H1 (cell line): Measurements from ENCODE around the gene MAP3K3. TPM values are rescaled to one million over a fixed set of nuclear protein-coding genes. Genes with fewer than 3 reads are reported as not detected.

Experiments used
- CTCF ChIA-PET: fragments of 300-600 bp; sonication (Branson Sonifier 250); formaldehyde crosslinking; loops from one replicate; lab custom pipeline; 2021; ENCODE audit not compliant: partially characterized antibody; lab: Charles Lee
- POLR2A ChIA-PET: fragments of 300-600 bp; sonication (Branson Sonifier 250); formaldehyde crosslinking; loops from one replicate; lab custom pipeline; 2021; ENCODE audit warnings: inconsistent platforms; ENCODE audit not compliant: partially characterized antibody; lab: Charles Lee
- DNase-seq, 2 experiments: peaks; one replicate each; pipeline versions ENCODE4 v3.0.0 to v3.0.0-alpha.2; 2010 to 2022; ENCODE audit warnings: low spot score in 2 of 2, low read depth in 1 of 2, mixed read lengths in 1 of 2
- FAIRE-seq: peaks from 2 replicates; lab custom pipeline; 2011; peaks lifted over from hg19 to GRCh38; lab: Jason Lieb, UNC
- H2AFZ ChIP-seq: 2 replicates; pipeline ENCODE4 v1.8.1; 2012; ENCODE audit warnings: low read length, inconsistent platforms
- H2AK5ac ChIP-seq: 2 replicates; pipeline ENCODE4 v1.6.1; 2013; ENCODE audit warnings: low read depth, low read length
- H2BK120ac ChIP-seq: replicated peaks from 2 replicates; pipeline ENCODE3; 2013; ENCODE audit warnings: low read depth, low read length, inconsistent platforms
- H2BK12ac ChIP-seq: 2 replicates; pipeline ENCODE4 v1.6.1; 2013; ENCODE audit warnings: low read depth, low read length
- H2BK15ac ChIP-seq: 2 replicates; pipeline ENCODE4 v1.6.1; 2013; ENCODE audit warnings: low read length
- H2BK20ac ChIP-seq: 2 replicates; pipeline ENCODE4 v1.6.1; 2013; ENCODE audit warnings: low read length
- H2BK5ac ChIP-seq: 2 replicates; pipeline ENCODE4 v1.6.1; 2013; ENCODE audit warnings: low read depth, low read length
- H3K14ac ChIP-seq: 2 replicates; pipeline ENCODE4 v1.6.1; 2013; ENCODE audit warnings: inconsistent platforms; ENCODE audit not compliant: insufficient read length
- H3K18ac ChIP-seq: 2 replicates; pipeline ENCODE4 v1.6.1; 2013; ENCODE audit warnings: low read length; ENCODE audit errors: extremely low read depth
- H3K23ac ChIP-seq: 2 replicates; pipeline ENCODE4 v1.6.1; 2013; ENCODE audit warnings: inconsistent platforms; ENCODE audit not compliant: insufficient read length
- H3K23me2 ChIP-seq: 2 replicates; pipeline ENCODE4 v1.6.1; 2013; ENCODE audit warnings: low read depth, low read length
- H3K27ac ChIP-seq: 2 replicates; pipeline ENCODE4 v1.6.1; 2011; ENCODE audit warnings: low read depth, low read length, inconsistent platforms
- H3K27me3 ChIP-seq, 4 experiments: replicated peaks in 1 of 4; 1 replicate in 1 of 4; 2 replicates in 3 of 4; pipeline versions ENCODE4 v1.6.1 to v1.8.1; 2011 to 2013; ENCODE audit warnings: low read length in 3 of 4, mild to moderate bottlenecking in 3 of 4, inconsistent platforms in 2 of 4, mixed read lengths in 2 of 4, moderate library complexity in 1 of 4; ENCODE audit not compliant: control insufficient read depth in 3 of 4, insufficient read depth in 3 of 4; ENCODE audit errors: extremely low read depth in 1 of 4
- H3K36me3 ChIP-seq, 4 experiments: 2 replicates each; pipeline versions ENCODE4 v1.6.1 to v1.8.1; 2011 to 2013; ENCODE audit warnings: mild to moderate bottlenecking in 4 of 4, low read length in 3 of 4, moderate library complexity in 2 of 4, control low read depth in 1 of 4, inconsistent platforms in 1 of 4; ENCODE audit not compliant: insufficient read depth in 4 of 4, control insufficient read depth in 2 of 4
- H3K4ac ChIP-seq: replicated peaks from 2 replicates; pipeline ENCODE3; 2013; ENCODE audit warnings: low read length, low read depth, mixed read lengths, inconsistent platforms; ENCODE audit not compliant: insufficient read length
- H3K4me1 ChIP-seq, 4 experiments: replicated peaks in 1 of 4; 1 replicate in 1 of 4; 2 replicates in 3 of 4; pipeline versions ENCODE4 v1.6.1 to v1.8.1; 2011 to 2013; ENCODE audit warnings: low read length in 3 of 4, inconsistent platforms in 2 of 4, mixed read lengths in 1 of 4; ENCODE audit not compliant: insufficient read depth in 4 of 4, control insufficient read depth in 3 of 4
- H3K4me2 ChIP-seq, 2 experiments: 2 replicates each; pipeline versions ENCODE4 v1.6.1 to v1.8.1; 2011 to 2013; ENCODE audit warnings: low read depth in 2 of 2, low read length in 2 of 2, control low read depth in 1 of 2, inconsistent platforms in 1 of 2, mild to moderate bottlenecking in 1 of 2; ENCODE audit not compliant: insufficient read depth in 1 of 2
- H3K4me3 ChIP-seq, 4 experiments: fragments of 200-600, 300-600 bp in 1 of 4; sonication (generic), shearing (Covaris generic), sonication (Bioruptor Twin) in 1 of 4; 2 replicates each; pipeline versions ENCODE4 v1.5.1 to v1.8.1; 2011 to 2016; ENCODE audit warnings: low read length in 4 of 4, low read depth in 3 of 4, control low read depth in 2 of 4, inconsistent platforms in 2 of 4, mild to moderate bottlenecking in 2 of 4, mixed read lengths in 1 of 4, moderate library complexity in 1 of 4; ENCODE audit not compliant: insufficient read depth in 2 of 4; ENCODE audit errors: extremely low read depth in 1 of 4
- H3K56ac ChIP-seq: replicated peaks from 2 replicates; pipeline ENCODE3; 2013; ENCODE audit warnings: low read depth, mild to moderate bottlenecking, mixed read lengths, low read length, inconsistent platforms; ENCODE audit not compliant: insufficient read length
- H3K79me1 ChIP-seq: 2 replicates; pipeline ENCODE4 v1.6.1; 2013; ENCODE audit warnings: low read depth, low read length, control low read depth
- H3K79me2 ChIP-seq, 2 experiments: 2 replicates each; pipeline versions ENCODE4 v1.6.1 to v1.8.1; 2012 to 2013; ENCODE audit warnings: low read length in 2 of 2, mild to moderate bottlenecking in 2 of 2, inconsistent platforms in 1 of 2; ENCODE audit not compliant: insufficient read depth in 2 of 2, control insufficient read depth in 1 of 2
- H3K9ac ChIP-seq, 4 experiments: replicated peaks in 1 of 4; 1 replicate in 1 of 4; 2 replicates in 3 of 4; pipeline versions ENCODE4 v1.6.1 to v1.8.1; 2011 to 2013; ENCODE audit warnings: low read depth in 3 of 4, low read length in 3 of 4, control low read depth in 2 of 4, mild to moderate bottlenecking in 2 of 4, moderate library complexity in 2 of 4, inconsistent platforms in 1 of 4; ENCODE audit errors: extremely low read depth in 1 of 4
- H3K9me3 ChIP-seq, 2 experiments: 2 replicates each; pipeline versions ENCODE4 v1.6.1 to v1.8.1; 2012 to 2013; ENCODE audit warnings: mild to moderate bottlenecking in 2 of 2, moderate library complexity in 2 of 2, control low read depth in 1 of 2, inconsistent platforms in 1 of 2, low read depth in 1 of 2, low read length in 1 of 2, mixed read lengths in 1 of 2; ENCODE audit not compliant: insufficient read depth in 2 of 2
- H4K20me1 ChIP-seq, 2 experiments: replicated peaks in 1 of 2; 2 replicates each; pipeline versions ENCODE3 to v1.8.1; 2011 to 2013; ENCODE audit warnings: inconsistent platforms in 2 of 2, low read length in 2 of 2, mild to moderate bottlenecking in 1 of 2; ENCODE audit not compliant: insufficient read depth in 2 of 2, control insufficient read depth in 1 of 2
- H4K5ac ChIP-seq: 2 replicates; pipeline ENCODE4 v1.6.1; 2013; ENCODE audit warnings: low read length, low read depth, mixed read lengths, inconsistent platforms; ENCODE audit not compliant: insufficient read length
- H4K8ac ChIP-seq: 2 replicates; pipeline ENCODE4 v1.8.0; 2013; ENCODE audit warnings: mild to moderate bottlenecking, moderate library complexity, low read length, inconsistent platforms; ENCODE audit not compliant: insufficient read depth; ENCODE audit errors: extremely low read depth
- H4K91ac ChIP-seq: replicated peaks from 2 replicates; pipeline ENCODE3; 2013; ENCODE audit warnings: low read length, mixed read lengths, inconsistent platforms; ENCODE audit not compliant: insufficient read length
- BCL11A ChIP-seq, 2 experiments: IDR thresholded peaks; one replicate each; pipeline ENCODE4 v1.6.1; 2011; ENCODE audit warnings: low read depth in 2 of 2, low read length in 2 of 2, mild to moderate bottlenecking in 2 of 2
- CEBPB ChIP-seq: IDR thresholded peaks from 2 replicates; pipeline ENCODE4 v1.6.1; 2012; ENCODE audit warnings: low read depth, low read length
- CHD2 ChIP-seq: IDR thresholded peaks from 2 replicates; pipeline ENCODE4 v1.6.1; 2012; ENCODE audit warnings: low read length, improper control_type of control experiment
- CTBP2 ChIP-seq: IDR thresholded peaks from 2 replicates; pipeline ENCODE4 v1.7.0; 2011; ENCODE audit warnings: borderline replicate concordance, mild to moderate bottlenecking, moderate library complexity, mixed read lengths, low read length; ENCODE audit not compliant: insufficient read depth, insufficient read length
- MAFK ChIP-seq: IDR thresholded peaks from 2 replicates; pipeline ENCODE4 v1.6.1; 2012; ENCODE audit warnings: low read depth, mild to moderate bottlenecking, improper control_type of control experiment, low read length
- MAX ChIP-seq: IDR thresholded peaks from 2 replicates; pipeline ENCODE4 v1.6.1; 2012; ENCODE audit warnings: inconsistent platforms
- NANOG ChIP-seq: IDR thresholded peaks from 2 replicates; pipeline ENCODE4 v1.6.1; 2011; ENCODE audit warnings: low read length, low read depth, mild to moderate bottlenecking, inconsistent platforms; ENCODE audit not compliant: insufficient read depth, poor library complexity, severe bottlenecking
- SIX5 ChIP-seq: IDR thresholded peaks from 2 replicates; pipeline ENCODE4 v1.6.1; 2011; ENCODE audit warnings: mild to moderate bottlenecking, low read depth, low read length
- SP1 ChIP-seq: IDR thresholded peaks from 2 replicates; pipeline ENCODE4 v1.6.1; 2011; ENCODE audit warnings: low read depth, low read length
- SRF ChIP-seq: IDR thresholded peaks from 2 replicates; pipeline ENCODE4 v1.6.1; 2011; ENCODE audit warnings: mild to moderate bottlenecking, low read depth, low read length, moderate library complexity
- WGBS, 2 experiments: shearing (Covaris generic) in 1 of 2; methylation state at CpG; one replicate each; pipeline versions ENCODE4 v1.1.6 to v1.1.7; 2013 to 2015; ENCODE audit warnings: low lambda C conversion rate in 2 of 2, mixed read lengths in 2 of 2, inconsistent platforms in 1 of 2, low coverage in 1 of 2, missing lambda C conversion rate in 1 of 2; ENCODE audit not compliant: insufficient replicate concordance in 2 of 2, insufficient coverage in 1 of 2, insufficient read length in 1 of 2; ENCODE audit errors: extremely low coverage in 1 of 2, missing lambda C conversion rate in 1 of 2; 5-methylcytosine and 5-hydroxymethylcytosine counted together
- polyA plus RNA-seq, 7 experiments: library from polyadenylated mRNA; depleted of rRNA in 3 of 7; stranded (reverse) in 5 of 7; unstranded in 2 of 7; fragments of >200 nt in 5 of 7; fragments of 200-250 nt in 2 of 7; gene quantifications; 1 replicate in 5 of 7; 2 replicates in 1 of 7; 4 replicates in 1 of 7; pipeline versions ENCODE4 v1.2.1 to v1.2.3, GENCODE V29; 2011 to 2013; ENCODE audit warnings: missing spikeins in 2 of 7, mixed read lengths in 2 of 7
- total RNA-seq: library from RNA; stranded (reverse); fragmentation: NEBNext Ultra II Directional; extraction: Animal tissue kit (Norgen Biotek cat#: 25700); gene quantifications from 2 replicates; pipeline ENCODE4 v1.2.1, GENCODE V29; 2021
- TF ChIP-seq, protein P1 (sequence below), 3 experiments: IDR thresholded peaks; 1 replicate in 2 of 3; 2 replicates in 1 of 3; pipeline versions ENCODE4 v1.5.1 to v1.6.1; 2011; ENCODE audit warnings: low read length in 3 of 3, mild to moderate bottlenecking in 3 of 3, inconsistent platforms in 2 of 3, low read depth in 1 of 3, moderate library complexity in 1 of 3; ENCODE audit not compliant: insufficient read depth in 1 of 3; ENCODE audit errors: control extremely low read depth in 1 of 3

Gene MAP3K3
- total and polyA plus RNA-seq, 2 of the 8 experiments (the other 6 are each of a cell fraction or from before 2014, with no cell fraction given), result 10.3 to 21.0 TPM

- peaks cover 2% of the 10 kb centered on the region for H3K79me1 ChIP-seq
- no peak for FAIRE-seq
- H4K20me1 ChIP-seq, result peaks cover 9 to 11% of the 10 kb centered on the region in 2 experiments
- TF ChIP-seq MAFK (no peak), BCL11A (IDR thresholded peaks at IDR 0.05; ENCODE audit: low read depth in 2 of 2, low read length in 2 of 2) (no peak), SIX5 (no peak), MAX (no peak), NANOG (no peak), SP1 (no peak), CHD2 (no peak), SRF (no peak), CTBP2 (no peak), CEBPB (0 out of 2 replicates have a peak, but pooled peaks have one; percentile 1)
- TF ChIP-seq, protein P1, sequence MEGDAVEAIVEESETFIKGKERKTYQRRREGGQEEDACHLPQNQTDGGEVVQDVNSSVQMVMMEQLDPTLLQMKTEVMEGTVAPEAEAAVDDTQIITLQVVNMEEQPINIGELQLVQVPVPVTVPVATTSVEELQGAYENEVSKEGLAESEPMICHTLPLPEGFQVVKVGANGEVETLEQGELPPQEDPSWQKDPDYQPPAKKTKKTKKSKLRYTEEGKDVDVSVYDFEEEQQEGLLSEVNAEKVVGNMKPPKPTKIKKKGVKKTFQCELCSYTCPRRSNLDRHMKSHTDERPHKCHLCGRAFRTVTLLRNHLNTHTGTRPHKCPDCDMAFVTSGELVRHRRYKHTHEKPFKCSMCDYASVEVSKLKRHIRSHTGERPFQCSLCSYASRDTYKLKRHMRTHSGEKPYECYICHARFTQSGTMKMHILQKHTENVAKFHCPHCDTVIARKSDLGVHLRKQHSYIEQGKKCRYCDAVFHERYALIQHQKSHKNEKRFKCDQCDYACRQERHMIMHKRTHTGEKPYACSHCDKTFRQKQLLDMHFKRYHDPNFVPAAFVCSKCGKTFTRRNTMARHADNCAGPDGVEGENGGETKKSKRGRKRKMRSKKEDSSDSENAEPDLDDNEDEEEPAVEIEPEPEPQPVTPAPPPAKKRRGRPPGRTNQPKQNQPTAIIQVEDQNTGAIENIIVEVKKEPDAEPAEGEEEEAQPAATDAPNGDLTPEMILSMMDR (IDR thresholded peaks at IDR 0.05; ENCODE audit: control extremely low read depth in 1 of 3, insufficient read depth in 1 of 3, low read depth in 1 of 3, low read length in 3 of 3), result peak in 2 of 3 experiments; percentile 43 to 61; a peak in 3 of 4 replicates
Measured at GRCh38 chr17:63573634-63574033, 48.6 kb upstream of the MAP3K3 start.

More at GRCh38 chr17:63573634-63574033, 48.6 kb upstream of the MAP3K3 start:
- Histone ChIP-seq H3K18ac (no peak overlapping the region), H3K79me2 (peaks cover 0 to 63% of the 10 kb centered on the region in 2 experiments; a peak in 2 of 4 replicates), H3K27ac (no peak overlapping the region), H3K36me3 (no peaks in the 10 kb centered on the region), H2BK5ac (no peak overlapping the region), H2BK20ac (no peak overlapping the region), H3K4ac (no peak overlapping the region), H3K56ac (no peak overlapping the region), H2AK5ac (no peak overlapping the region), H3K14ac (no peak overlapping the region), H3K4me3 (no peak overlapping the region), H2BK12ac (no peak overlapping the region), H3K4me1 (no peaks in the 10 kb centered on the region; a peak in 1 of 7 replicates), H3K23me2 (no peaks in the 10 kb centered on the region; the same call in 1 of the 2 replicates), H4K5ac (no peak overlapping the region), H3K27me3 (no peaks in the 10 kb centered on the region), H2BK15ac (no peak overlapping the region), H2AFZ (no peak overlapping the region), H3K23ac (no peak overlapping the region), H4K8ac (no peak overlapping the region), H3K9me3 (no peaks in the 10 kb centered on the region), H2BK120ac (no peak overlapping the region), H3K4me2 (no peak overlapping the region), H3K9ac (no peak overlapping the region), H4K91ac (no peak overlapping the region)
- DNase-seq, result no peak
- CTCF ChIA-PET, result interaction anchor here (0.6 to 6.2 kb wide), 23 partner anchors 9 to 984 kb away, joined by 3 to 27 read pairs (median 3); partner anchors contain the start of gene MAP3K3
- POLR2A ChIA-PET, result interaction anchor here (0.7 kb wide), 1 partner anchor 32 kb away, joined by 3 read pairs; no protein-coding TSS in a partner anchor
- 78% methylated on average over 5 of the region's 5 CpGs; no CpG with 5 or more reads in 1 of the 2 experiments for WGBS, 2 experiments
